ENCODE data around the gene AGT. TPM values are rescaled to one million over a fixed set of nuclear protein-coding genes. Genes with fewer than 3 reads are reported as not detected.

The AGT gene
- total RNA-seq, 1 experiment from 2014 or later: not detected

GRCh38 chr1:230747127-230747730, 33.3 kb upstream of the AGT start, which contains the start of gene CAPN9:
CAPN9 (plus strand) TSS chr1:230747388; CDS start chr1:230747497, 109 bp downstream.
- Histone ChIP-seq H3K4me3 (ENCODE audit: low read length) (no peak within 1 kb of the TSS), H4K20me1 (ENCODE audit: low read length) (no peaks in the 10 kb centered on the region), H3K79me2 (ENCODE audit: low read length) (no peaks in the 10 kb centered on the region), H3K36me3 (ENCODE audit: low read depth, low read length) (no peaks in the 10 kb centered on the region), H3F3A (ENCODE audit: low read length, unreplicated experiment) (no peaks in the 10 kb centered on the region), H3K4me2 (ENCODE audit: low read length) (no peak within 1 kb of the TSS; the same call in 1 of the 2 replicates), H3K9ac (ENCODE audit: low read length) (no peak within 1 kb of the TSS), H3K4me1 (ENCODE audit: insufficient read depth, low read length) (peaks cover 45% of the 10 kb centered on the region), H3K9me2 (replicated peaks; ENCODE audit: low read length) (no peaks in the 10 kb centered on the region), H3K27me3 (ENCODE audit: low read length) (no peaks in the 10 kb centered on the region), H2AFZ (ENCODE audit: low read length) (0 out of 2 replicates have a peak within 1 kb of the TSS, but pooled peaks have one; percentile 4), H3K27ac (ENCODE audit: low read length) (no peak within 1 kb of the TSS), H3K9me3 (ENCODE audit: low read length) (no peaks in the 10 kb centered on the region)
- TF ChIP-seq CTCF (conservative IDR thresholded peaks at IDR 0.05; ENCODE audit: low read depth, low read length): no peak
- no peak for TF ChIP-seq EZH2 (IDR thresholded peaks at IDR 0.05; ENCODE audit: low read length, unreplicated experiment)
- TF ChIP-seq EZH2phosphoT487 (IDR thresholded peaks at IDR 0.05; ENCODE audit: borderline replicate concordance, low read length): no peak
- DNase-seq: no peak
- ChIA-PET CTCF (no interaction called here), POLR2A (ENCODE audit: unreplicated experiment) (no interaction called here)
- ATAC-seq: no peak
- no TSS peak for BruUV-seq (replicated peaks)
- intact Hi-C loops (cut with micrococcal nuclease): no loop called here

- CTCF ChIA-PET: no interaction called here
- POLR2A ChIA-PET (ENCODE audit: unreplicated experiment): interaction anchor here (0.6 kb wide), 1 partner anchor 14 kb away, joined by 4 read pairs; no protein-coding TSS in a partner anchor
- no TSS peak for BruUV-seq (replicated peaks)
- no peaks in the 10 kb centered on the region for H3K79me2 ChIP-seq (ENCODE audit: low read length)
- no peaks in the 10 kb centered on the region for H3F3A ChIP-seq (ENCODE audit: low read length, unreplicated experiment)
- TF ChIP-seq EZH2 (IDR thresholded peaks at IDR 0.05; ENCODE audit: low read length, unreplicated experiment) (no peak), CTCF (conservative IDR thresholded peaks at IDR 0.05; ENCODE audit: low read depth, low read length) (no peak), EZH2phosphoT487 (IDR thresholded peaks at IDR 0.05; ENCODE audit: borderline replicate concordance, low read length) (no peak)
- peak; percentile 36 for DNase-seq
- H3K27me3 ChIP-seq (ENCODE audit: low read length): no peaks in the 10 kb centered on the region
- no peak overlapping the region for H3K4me3 ChIP-seq (ENCODE audit: low read length)
- no peak for ATAC-seq
- no peaks in the 10 kb centered on the region for H3K9me3 ChIP-seq (ENCODE audit: low read length)
- no peaks in the 10 kb centered on the region for H3K36me3 ChIP-seq (ENCODE audit: low read depth, low read length)
- H3K9ac ChIP-seq (ENCODE audit: low read length): no peak overlapping the region
- no peak overlapping the region for H3K27ac ChIP-seq (ENCODE audit: low read length)
- peaks cover 40% of the 10 kb centered on the region for H3K4me1 ChIP-seq (ENCODE audit: insufficient read depth, low read length)
- H4K20me1 ChIP-seq (ENCODE audit: low read length): no peaks in the 10 kb centered on the region
- H3K9me2 ChIP-seq (replicated peaks; ENCODE audit: low read length): no peaks in the 10 kb centered on the region
- intact Hi-C loops (cut with micrococcal nuclease): no loop called here
- H3K4me2 ChIP-seq (ENCODE audit: low read length): no peak overlapping the region
- 0 out of 2 replicates have a peak overlapping the region, but pooled peaks have one; percentile 4 for H2AFZ ChIP-seq (ENCODE audit: low read length)
These were observed 32.7 kb upstream of the AGT start for GRCh38 chr1:230746617-230747016.

- Histone ChIP-seq H3K4me2 (ENCODE audit: low read length) (no peak overlapping the region), H4K20me1 (ENCODE audit: low read length) (no peaks in the 10 kb centered on the region), H3K9ac (ENCODE audit: low read length) (no peak overlapping the region), H2AFZ (ENCODE audit: low read length) (no peak overlapping the region), H3K79me2 (ENCODE audit: low read length) (no peaks in the 10 kb centered on the region), H3F3A (ENCODE audit: low read length, unreplicated experiment) (no peaks in the 10 kb centered on the region), H3K27me3 (ENCODE audit: low read length) (no peaks in the 10 kb centered on the region), H3K9me3 (ENCODE audit: low read length) (no peaks in the 10 kb centered on the region), H3K36me3 (ENCODE audit: low read depth, low read length) (no peaks in the 10 kb centered on the region), H3K27ac (ENCODE audit: low read length) (no peak overlapping the region), H3K4me3 (ENCODE audit: low read length) (no peak overlapping the region), H3K9me2 (replicated peaks; ENCODE audit: low read length) (no peaks in the 10 kb centered on the region), H3K4me1 (ENCODE audit: insufficient read depth, low read length) (peaks cover 25% of the 10 kb centered on the region)
- DNase-seq: no peak
- TF ChIP-seq EZH2phosphoT487 (IDR thresholded peaks at IDR 0.05; ENCODE audit: borderline replicate concordance, low read length) (no peak), EZH2 (IDR thresholded peaks at IDR 0.05; ENCODE audit: low read length, unreplicated experiment) (no peak), CTCF (conservative IDR thresholded peaks at IDR 0.05; ENCODE audit: low read depth, low read length) (no peak)
- BruUV-seq (replicated peaks): no TSS peak
- no peak for ATAC-seq
- ChIA-PET POLR2A (ENCODE audit: unreplicated experiment) (no interaction called here), CTCF (no interaction called here)
- intact Hi-C loops (cut with micrococcal nuclease): no loop called here
These were observed 31.1 kb upstream of the AGT start for GRCh38 chr1:230745071-230745470.

Data from PC-3 (cell line).